GM19099 (cell line): ENCODE results near the gene MXD4.

Source experiments
- POLR2A ChIP-seq: IDR thresholded peaks from 3 replicates; pipeline ENCODE4 v1.6.1; 2011; ENCODE audit warnings: low read depth; ENCODE audit not compliant: insufficient read length; ENCODE audit errors: extremely low read depth

The MXD4 gene

DNA sequence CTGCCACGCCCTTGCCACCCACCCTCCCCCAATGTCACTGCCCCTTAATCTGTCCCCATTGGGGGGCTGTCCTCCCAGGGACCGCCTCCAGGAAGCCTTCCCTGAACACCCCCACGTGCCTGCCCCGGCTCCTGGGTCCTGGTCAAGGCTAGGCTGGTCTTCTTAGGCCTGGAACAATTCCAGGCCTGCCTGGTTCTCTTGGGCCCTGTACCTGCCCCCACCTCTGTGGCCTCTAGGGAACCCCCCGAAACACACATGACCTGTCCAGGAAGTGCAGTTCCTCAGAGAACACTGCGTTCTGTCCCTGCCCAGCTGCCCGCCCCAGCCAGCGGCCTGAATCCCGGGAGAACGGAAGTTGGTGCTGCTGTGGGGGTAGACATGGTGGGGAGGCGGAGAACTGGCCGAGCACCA, 5.1 kb downstream of the MXD4 start:
- no peak for TF ChIP-seq POLR2A

DNA sequence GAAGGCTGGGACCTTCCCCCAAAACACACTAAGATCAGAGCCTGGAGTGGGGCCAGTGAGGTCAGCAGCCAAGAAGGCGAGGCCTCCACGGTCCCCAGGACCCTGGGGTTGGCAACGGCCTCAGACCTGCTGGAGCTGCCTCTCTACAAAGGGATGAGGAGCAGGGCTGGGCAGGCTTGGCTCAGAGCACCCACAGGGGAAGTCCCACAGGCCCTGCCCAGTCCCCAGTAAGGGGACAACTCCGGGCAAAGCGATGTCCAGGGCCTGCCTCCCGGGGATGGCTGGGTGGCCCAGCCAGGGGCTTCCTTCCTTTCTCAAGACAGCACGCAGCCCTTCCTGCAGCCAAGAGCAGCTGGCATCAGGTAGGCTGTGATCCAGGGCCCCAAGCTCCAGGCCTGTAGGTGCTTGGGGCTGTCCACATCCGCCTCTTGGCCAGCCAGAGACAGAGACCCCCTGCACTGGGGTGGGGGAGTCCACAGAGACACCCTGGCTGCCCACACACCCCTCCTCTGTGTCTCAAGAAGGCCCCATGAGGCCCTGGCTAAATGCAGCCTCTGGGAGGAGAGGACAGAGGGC, 5.7 kb downstream of the MXD4 start:
- TF ChIP-seq POLR2A = no peak

DNA sequence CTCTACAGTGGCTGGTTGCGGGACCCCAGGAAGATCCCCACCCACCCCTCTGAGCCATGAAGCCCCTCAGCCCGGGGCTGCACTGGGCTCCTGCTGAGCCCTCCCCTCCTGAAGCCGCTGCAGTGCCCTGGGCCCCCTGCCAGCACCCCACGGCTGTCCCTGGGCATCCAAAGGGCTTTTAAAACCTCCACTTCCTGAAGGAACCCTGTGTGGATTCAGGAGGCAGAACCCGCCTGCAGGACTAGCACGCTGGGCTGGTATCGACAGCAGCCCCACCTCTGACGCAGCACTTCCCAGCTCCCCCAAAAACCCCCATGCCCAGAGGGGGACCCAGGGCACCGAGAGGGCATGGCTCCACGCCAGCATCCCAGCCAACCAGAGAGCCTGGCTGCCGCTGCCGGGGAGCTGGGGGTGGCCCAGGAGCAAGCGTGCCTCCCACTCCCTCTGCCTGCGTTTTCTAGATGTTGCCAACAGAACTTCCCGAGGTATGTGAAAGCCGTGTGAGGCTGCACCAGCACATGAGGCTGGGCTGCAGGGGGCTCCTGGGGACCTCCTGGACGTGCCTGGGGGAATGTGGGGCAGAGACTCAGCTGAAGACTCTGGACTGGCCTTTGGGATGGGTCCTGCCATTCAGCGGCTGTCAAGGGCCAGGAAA, 6.3 kb downstream of the MXD4 start:
- TF ChIP-seq POLR2A = no peak

DNA sequence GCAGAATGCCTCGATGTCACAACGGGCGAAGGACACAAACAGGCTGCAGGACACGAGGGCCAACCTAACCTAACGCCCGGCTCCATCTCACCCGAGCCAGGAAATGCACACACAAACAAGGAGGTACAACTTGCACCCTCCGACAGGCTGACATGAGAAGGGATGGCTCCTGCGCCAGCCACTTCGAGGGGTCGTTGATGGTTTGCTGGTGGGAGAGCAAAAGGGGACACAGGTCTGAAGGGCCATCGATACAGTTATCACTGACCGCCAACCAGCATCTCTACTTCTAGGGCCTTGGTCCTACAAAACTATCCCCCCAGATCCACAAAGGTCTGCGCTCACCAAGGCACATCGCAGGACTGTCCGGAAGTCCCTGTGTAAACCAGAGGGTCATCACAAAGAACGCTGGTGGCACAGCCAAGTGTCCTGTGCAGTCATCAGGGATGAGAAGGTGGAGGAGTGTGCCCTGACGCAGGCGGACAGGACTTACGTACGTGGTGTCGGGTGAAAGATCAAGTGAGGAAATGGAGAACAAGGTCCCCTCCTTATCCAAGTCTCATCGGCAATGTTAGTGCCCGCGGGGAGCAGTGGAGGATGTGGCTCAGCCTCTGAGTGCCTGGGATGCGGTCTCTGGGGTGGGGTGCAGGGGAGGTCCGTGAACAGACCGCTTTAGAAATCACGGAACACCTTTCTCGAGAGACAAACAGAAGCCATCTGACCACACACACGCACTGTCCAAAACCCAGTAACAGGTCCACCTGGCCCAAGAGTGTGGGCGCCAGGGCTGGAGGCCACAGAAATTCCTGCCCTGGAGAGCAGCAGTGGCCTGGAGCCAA, 7.0 kb downstream of the MXD4 start:
- no peak for TF ChIP-seq POLR2A

DNA sequence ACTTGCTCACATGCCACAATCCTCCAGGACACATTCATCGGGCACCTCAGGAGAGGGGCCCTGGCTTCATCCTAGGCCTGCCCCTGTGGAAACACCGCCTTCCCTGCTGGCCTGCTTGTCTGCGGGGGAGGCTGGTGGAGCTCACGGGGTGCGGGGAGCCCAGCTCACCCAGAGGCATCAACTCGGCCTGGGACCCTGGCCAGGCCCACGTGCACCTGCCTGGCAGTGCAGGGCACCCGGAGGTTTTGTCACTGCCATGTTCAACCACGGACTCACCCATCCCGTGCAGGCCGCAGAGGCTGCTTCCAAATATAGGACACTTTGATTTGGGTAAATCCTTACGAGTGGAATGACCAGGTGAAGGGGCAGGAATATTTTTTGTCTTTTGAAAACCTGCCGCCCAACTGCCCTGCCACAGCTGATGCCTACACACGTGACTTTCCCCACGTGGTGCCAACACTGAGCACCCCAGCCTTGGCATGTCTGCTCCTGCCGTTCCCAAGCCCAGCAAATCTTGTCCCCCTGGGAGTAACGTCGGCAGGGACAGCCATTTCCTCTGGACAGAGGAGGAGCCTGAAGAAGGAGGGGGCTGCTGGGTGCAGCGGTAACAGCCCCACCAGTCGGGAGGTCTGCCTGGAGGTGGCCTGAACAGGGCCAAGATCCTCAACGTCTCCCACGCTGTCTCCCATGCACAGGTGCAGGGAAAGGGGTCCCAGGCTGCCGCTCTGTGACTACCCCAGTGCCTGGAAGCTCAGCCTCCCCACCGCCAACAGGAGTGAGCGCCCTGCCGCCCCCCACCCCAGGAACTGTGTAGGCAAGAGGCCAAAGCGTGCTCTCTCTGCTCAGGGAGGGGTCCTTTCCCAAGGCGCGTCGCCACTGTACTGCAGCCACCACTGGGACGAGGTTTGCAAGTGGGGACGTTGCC, 8.5 kb downstream of the MXD4 start:
- no peak for TF ChIP-seq POLR2A

DNA sequence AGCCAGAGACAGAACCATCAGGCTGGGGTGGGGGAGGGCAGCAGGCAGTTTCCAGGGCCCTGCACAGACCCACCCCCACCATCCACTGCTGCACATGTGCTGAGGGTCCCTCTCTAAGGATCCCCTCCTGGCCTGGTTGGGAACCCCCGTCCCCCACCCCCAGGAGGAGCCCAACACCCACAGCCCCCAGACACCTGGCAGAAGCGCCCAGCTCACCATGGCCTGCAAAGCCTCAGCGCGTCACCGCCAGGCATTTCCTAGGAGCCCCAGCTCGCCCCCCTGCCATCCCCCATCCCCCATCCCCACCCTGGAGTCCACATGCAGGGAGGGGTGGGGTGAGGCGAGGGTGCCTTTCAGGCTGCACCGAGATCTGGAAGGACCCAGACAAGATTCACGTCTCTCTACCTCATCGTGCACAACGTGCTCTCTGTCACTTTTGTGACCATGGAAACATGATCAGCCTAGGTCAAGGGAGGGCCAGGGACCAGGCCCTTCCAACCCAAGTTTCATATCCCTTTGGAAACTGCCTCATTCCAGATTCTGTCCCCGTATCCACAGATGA, 9.3 kb downstream of the MXD4 start:
- no peak for TF ChIP-seq POLR2A

DNA sequence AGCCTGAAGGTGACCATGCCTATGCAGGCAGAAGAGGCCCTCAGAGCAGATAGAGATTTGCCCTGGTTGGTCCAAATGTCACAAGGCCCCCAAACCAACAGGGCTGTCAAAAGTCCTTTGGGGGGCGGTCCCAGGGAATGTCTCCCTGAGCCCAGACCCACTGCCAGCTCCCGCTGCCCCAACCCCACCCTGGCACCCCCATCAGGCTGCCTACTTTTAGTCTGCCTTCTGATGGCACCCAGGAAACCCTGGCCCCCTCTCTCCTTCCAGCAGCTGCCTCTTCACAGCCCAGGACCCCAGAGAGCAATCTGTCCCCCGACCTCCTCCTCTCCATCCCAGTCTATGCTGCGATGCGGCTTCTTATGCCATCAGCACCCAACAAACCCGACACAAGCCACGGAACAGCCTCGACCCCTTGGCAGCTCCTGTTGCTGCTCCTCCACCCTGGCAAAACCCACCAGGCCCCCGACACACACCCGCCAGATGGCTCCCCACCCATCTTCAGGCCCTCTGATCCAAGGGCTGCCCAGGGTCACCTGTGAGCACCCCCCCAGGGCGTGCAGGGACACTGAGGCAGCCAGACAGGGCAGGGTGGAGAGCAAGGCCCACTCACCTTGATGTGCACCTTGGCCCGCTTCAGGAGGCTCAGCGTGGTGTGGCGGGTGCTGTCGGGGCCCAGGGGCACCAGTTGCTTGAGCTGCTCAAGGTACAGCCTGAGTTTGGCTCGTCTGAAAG, 9.9 kb downstream of the MXD4 start:
- TF ChIP-seq POLR2A = no peak

DNA sequence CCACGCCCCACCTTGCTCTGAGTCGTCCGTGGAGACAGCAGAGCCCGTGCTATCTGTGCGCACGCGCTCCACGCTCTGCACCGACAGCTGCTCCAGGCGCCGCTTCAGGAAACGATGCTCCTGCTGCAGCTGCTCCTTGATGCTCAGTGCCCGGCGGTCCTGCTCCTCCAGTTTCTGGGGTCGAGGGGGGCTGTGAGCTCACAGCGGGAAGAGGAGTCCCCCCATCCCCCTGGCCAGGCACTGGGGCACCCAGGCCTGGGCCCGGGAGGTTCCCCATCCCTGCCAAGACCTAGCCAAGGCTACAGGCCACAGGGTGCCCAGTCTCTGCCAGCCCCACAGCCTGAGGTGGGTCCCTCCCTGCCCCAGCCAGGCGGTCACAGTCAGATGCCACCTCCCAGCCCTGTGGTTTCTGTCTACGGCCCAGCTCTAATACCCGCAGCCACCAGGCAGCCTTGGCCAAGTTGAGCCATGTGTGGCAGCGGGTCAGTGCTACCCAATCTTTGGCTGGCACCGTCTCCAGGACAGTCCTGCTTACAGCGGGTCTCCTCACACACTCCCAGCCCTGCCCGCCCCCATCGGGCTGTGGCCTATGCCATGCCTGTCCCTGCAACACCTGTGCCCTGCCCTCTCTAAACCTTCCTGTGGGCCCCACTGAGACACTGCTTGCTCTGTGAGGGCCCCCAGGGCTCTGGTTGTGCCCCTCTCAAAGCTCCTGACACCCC, 10.7 kb downstream of the MXD4 start:
- no peak for TF ChIP-seq POLR2A

DNA sequence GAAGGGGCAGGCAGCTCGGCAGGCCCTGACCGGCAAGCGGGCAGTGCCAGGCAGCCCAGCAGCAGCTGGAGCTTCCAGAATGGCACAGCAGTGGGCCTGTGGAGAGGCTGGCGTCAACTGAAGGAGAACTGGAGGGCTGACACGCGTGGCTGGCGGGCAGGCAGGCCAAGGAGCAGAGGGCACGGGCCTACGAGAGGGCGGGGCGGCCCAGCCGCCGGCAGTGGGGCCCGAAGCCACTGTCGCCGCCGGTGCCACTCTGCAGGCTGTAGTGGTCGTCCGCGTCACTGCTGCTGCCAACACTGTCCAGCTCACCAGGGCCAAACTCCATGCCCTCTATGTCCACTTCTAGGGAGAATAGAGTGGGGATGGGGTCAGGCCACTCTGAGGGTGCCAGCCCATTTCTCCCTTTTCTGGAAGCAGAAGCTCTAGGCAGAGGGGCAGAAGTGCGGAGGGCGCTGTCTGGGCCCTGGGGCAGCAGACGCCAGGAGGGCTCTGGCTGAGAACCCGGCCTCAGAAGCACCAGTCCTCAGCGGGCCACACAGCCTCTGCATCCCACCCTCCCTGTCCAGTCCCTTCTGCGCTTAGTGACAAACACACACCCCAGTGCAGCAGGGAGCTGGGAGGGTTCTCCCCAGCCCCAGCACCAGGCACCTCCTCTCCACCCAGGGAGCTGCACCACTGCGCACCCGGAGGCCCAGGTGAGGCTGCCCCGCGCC, 11.4 kb downstream of the MXD4 start:
- TF ChIP-seq POLR2A = no peak

DNA sequence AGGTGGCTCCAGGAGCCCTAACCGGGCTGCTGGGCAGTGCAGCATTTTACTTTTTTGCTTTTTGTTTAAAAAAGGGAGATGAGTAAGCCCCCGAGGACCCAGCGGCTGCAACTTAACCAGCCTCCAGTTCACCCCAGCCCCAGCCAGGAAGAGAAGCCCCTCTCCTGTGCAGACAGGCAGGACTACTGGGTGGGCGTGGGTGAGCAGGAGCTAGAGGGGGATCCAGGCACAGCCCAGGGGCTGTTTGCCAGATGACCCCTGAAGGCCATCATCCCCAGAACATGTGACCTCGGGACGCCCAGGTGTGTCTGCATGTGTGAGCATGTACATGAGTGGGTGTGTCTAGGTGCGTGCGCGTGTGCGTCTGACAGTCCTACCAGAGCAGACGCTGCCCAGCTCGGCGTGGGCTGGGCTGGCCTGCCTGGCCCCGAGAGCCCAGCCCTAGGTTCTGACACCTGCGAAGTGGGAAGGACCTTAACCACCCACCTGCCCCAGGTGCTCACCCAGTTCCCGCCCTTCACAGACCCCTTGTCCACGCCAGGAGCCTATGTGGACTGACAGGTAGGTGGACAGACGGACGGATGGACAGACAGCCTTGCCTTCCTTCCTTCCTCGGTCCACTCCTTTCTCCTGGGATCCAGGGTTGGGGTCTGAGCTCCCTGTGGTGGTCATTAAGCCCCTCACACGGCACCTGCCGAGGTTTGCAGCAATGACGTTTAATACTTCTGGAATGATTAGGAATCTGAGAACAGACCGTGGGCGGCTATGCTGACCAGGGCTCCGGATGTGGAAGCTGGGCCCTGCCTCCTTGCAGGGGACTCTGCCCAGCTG, 12.2 kb downstream of the MXD4 start:
- TF ChIP-seq POLR2A = no peak

DNA sequence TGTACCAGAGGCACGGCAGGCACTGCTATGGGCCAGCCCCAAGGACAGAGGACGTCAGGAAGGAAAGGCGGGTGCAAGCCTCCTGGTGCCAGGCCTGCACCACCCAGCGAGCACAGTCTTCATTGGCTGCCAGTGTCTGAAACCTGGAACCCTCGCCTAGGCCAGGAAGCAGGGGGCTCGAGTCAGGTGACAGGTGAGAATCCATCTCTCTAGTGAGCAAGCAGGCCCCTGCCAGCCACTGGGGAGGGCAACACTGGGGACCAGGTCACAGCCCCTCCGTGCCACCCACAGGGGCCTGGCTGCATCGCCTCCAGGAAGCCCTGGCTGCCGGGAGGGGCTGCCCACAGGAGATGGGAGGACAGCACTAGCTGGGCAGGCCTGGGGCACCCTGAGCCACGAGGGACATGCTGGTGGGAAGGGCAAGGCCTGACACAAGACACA, 13.1 kb downstream of the MXD4 start:
- TF ChIP-seq POLR2A = no peak
